GM20431 (cell line): ENCODE measurements around the gene AKAP17A.
"Not testable (repeated sequence)": the region's sequence is repeated elsewhere in the genome, so short reads cannot be mapped to it uniquely, and the experiment has no call there.

Experiments used
- in situ Hi-C: fragments of 300-500 bp; cut with MseI, MboI; formaldehyde crosslinking; loops from one replicate; pipeline ENCODE4 v1.15.0; 2020; ENCODE audit warnings: low sequenced_read_pairs; ENCODE audit not compliant: unreplicated experiment

AKAP17A gene

GRCh38 chrX:1591102-1591862, at the start of gene AKAP17A:
TSS of gene AKAP17A (plus strand) at chrX:1591604. CDS start at chrX:1593463, 1,859 bp downstream.
- in situ Hi-C loops: no loop called here

- in situ Hi-C loops: no loop called here
Measured at GRCh38 chrX:1542994-1543725, 48.2 kb upstream of the AKAP17A start.

- in situ Hi-C loops: no loop called here
Measured at GRCh38 chrX:1545776-1546408, 45.5 kb upstream of the AKAP17A start.

- in situ Hi-C loops: no loop called here
Measured at GRCh38 chrX:1546691-1547251, 44.6 kb upstream of the AKAP17A start.

GRCh38 chrX:1551959-1552546, 39.4 kb upstream of the AKAP17A start:
- in situ Hi-C loops: no loop called here

GRCh38 chrX:1554469-1555210, 36.8 kb upstream of the AKAP17A start:
- in situ Hi-C loops: no loop called here

GRCh38 chrX:1555370-1555769, 36.0 kb upstream of the AKAP17A start:
- in situ Hi-C loops: no loop called here

- in situ Hi-C loops: not testable (repeated sequence)
Measured at GRCh38 chrX:1557442-1557841, 34.0 kb upstream of the AKAP17A start.

GRCh38 chrX:1558761-1559468, 32.5 kb upstream of the AKAP17A start:
- in situ Hi-C loops: no loop called here

- in situ Hi-C loops: no loop called here
Measured at GRCh38 chrX:1561164-1561563, 30.2 kb upstream of the AKAP17A start.

- in situ Hi-C loops: not testable (repeated sequence)
Measured at GRCh38 chrX:1564077-1564476, 27.3 kb upstream of the AKAP17A start.

- in situ Hi-C loops: no loop called here
Measured at GRCh38 chrX:1564750-1565683, 26.4 kb upstream of the AKAP17A start.

GRCh38 chrX:1574181-1574580, 17.2 kb upstream of the AKAP17A start:
- in situ Hi-C loops: not testable (repeated sequence)

- in situ Hi-C loops: no loop called here
Measured at GRCh38 chrX:1576201-1576992, 15.0 kb upstream of the AKAP17A start.

GRCh38 chrX:1577845-1578244, 13.6 kb upstream of the AKAP17A start:
- in situ Hi-C loops: no loop called here

- in situ Hi-C loops: no loop called here
Measured at GRCh38 chrX:1578511-1579173, 12.8 kb upstream of the AKAP17A start.

- in situ Hi-C loops: no loop called here
Measured at GRCh38 chrX:1581132-1581531, 10.3 kb upstream of the AKAP17A start.
